Stimulated activated CD4-positive, alpha-beta T cell treated with anti-CD3 and anti-CD28 coated beads, Interleukin-4, amount 100 ng/mL, for 1 hour (primary cell): ENCODE measurements around the gene OPN4.

ENCODE experiments used
- DNase-seq: peaks from one replicate; pipeline ENCODE4 v3.0.0-alpha.2; 2020

OPN4 gene

DNA sequence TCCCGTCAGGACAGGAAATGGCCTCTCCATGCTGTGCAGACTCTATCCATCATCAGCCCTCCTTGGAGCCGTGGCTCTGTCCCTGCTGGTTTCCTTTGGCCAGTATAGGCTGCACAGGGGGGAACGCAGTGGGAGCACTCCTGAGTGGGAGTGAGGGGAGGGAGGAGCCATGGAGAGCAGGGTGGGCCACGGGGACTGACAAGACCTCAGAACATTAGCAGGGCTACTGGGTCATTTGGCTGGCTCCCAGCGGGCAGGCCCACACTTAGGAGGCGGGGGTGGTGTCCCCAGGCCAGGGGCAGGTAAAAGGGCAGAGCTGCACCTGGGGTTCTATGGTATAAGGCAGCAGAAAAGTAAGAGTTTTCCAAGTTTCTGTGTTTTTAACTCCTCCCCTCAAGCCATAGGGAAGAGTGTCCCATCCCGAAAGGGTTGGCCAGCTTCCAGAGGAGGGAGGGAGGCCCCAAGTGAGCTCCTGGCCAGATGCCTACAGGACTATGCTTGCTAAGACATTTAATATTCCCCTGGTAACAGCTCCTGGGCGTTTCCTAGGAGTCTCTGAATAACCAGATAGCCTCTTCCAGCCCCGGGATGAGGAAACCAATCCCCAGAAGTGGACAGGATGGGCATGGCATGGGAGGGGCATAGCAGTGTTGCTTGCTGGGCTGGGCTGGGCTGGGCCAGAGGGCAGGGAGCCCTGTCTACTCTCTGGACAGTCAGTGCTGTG lies 5.5 kb upstream of the OPN4 start:
- no peak for DNase-seq

DNA sequence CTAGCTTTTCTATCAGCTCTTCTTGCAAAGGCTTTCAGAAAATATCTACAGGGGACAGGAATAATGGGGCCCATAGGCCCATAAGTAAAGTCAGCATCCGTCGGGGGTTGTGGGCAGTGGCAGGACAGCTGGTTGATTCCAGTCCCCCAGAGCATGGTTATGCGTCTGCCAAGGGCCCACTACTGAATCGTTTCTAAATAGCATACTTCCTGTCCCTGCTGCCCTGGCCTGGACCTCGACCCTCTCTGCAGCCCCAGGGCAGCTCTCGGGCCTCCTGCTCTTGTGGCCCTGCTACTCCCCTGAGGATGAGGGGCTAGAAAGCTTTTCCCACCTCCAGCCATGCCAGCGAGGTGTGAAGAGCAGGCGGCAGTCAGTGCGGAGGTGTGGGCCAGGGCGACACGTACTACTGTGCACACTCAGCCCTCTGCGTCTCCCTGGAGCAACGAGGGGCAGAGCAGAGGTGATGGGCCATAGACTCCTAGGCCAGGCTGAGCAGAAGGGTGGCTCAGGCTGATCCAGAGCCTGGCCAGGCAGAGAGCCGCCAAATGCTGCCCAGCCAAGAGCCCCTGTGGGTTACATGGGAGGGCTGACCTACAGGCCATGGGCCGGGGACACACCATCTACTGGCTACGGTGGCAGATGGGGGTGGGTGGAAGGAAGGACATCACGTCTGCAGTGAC lies 4.7 kb upstream of the OPN4 start:
- DNase-seq = no peak

GRCh38 chr10:86650151-86650550 lies 4.2 kb upstream of the OPN4 start:
- no peak for DNase-seq

DNA sequence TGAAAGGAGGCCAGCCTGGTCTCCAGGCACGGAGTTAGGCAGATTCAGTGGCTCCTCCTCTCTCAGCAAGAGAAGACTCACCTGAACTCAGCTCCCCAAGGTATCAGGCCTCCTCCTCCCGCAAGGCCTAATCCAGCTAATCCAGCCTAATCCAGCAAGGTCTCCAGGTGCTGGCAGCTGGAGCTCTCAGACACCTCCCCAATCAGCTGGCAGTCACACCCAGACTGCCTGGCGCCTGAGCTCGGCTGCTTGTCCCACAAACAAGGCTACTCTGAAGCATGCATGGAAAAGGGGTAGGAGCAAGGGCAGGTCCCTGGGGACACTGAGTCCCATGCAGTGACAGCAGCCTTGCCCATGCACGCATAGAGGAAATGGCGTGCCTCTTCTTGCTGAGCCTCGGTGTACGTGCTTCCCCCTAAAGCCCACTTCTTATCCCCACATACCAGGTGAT lies 3.3 kb upstream of the OPN4 start:
- no peak for DNase-seq

- DNase-seq = no peak
Observed at GRCh38 chr10:86651631-86652331, 2.6 kb upstream of the OPN4 start.

GRCh38 chr10:86652361-86653202 lies 1.8 kb upstream of the OPN4 start:
- DNase-seq = no peak

- no peak for DNase-seq
Observed at GRCh38 chr10:86653379-86653778, 968 bp upstream of the OPN4 start.

GRCh38 chr10:86653987-86654386 lies 360 bp upstream of the OPN4 start:
- no peak for DNase-seq

DNA sequence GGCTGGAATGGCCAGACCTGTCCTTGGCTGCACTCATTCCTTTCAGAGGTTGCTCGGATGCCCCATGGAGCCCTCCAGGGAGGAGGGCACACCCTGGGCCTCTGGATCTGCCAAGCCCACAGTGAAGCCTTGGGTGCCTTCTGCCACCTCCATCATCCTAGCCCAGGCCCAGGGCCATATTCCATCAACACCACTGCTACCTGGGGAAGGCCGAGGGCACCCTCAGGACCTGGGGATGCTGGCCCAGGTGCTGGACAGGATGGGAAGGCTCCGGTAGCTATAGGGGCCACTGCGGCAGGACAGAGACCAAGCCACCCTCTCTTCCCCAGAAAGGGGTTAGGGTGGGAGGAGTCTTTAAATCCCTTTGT lies 810 bp downstream of the OPN4 start:
- DNase-seq = no peak

- no peak for DNase-seq
Observed at GRCh38 chr10:86655596-86655995, 1.2 kb downstream of the OPN4 start.

DNA sequence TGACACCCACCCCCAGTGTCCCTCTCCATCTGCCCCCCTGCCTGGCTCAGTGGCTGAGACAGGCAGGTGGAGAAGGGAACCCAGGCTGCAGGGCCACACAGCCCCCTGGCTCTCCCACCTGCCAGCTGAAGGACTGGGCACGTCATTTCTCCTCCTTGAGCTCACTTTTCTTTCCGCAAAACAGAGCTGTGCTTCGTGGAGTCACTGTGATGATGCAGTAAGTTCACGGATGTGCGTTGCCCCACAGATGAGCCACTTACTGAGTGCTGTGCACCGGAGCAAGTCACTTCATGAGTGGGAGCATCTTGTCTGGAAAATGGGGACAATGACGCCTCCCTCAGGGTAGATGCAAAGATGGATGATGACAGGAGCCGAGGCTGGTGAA lies 2.7 kb downstream of the OPN4 start:
- DNase-seq = no peak

GRCh38 chr10:86657396-86658011 lies 3.2 kb downstream of the OPN4 start:
- no peak for DNase-seq

DNA sequence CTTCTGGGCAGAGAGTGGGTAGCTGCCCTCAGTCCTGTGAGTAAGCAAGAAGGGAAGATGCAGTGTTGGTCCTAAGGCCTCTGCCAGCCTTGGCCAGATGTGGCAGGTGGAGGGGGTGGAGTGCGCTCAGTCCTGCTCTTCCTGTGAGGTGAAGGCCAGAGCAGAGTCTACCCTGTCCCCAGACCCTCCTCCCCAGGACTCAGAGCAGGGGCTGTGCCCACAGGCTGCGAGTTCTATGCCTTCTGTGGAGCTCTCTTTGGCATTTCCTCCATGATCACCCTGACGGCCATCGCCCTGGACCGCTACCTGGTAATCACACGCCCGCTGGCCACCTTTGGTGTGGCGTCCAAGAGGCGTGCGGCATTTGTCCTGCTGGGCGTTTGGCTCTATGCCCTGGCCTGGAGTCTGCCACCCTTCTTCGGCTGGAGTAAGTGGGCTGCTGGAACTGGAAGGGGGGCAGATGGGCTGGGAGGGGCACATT lies 4.0 kb downstream of the OPN4 start:
- DNase-seq = no peak

DNA sequence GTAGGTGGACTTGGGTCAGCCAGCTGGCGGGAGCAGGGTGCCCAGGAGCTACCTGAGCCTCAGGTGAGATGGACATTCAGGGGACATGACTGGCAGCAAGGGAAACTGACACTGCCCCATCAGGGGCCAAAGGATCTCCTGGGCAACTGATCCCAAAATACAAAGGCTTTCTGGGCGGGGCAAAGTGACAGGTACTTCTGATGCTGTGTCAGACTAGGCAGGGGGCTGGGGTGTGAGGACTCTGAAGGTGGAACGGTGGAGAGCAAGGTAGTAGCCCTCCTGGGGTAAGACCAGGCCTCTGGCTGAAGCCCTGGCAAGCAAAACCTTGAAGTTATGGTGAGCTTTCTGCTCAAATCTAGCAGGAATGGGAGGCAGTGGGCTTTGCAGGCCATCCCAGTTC lies 4.4 kb downstream of the OPN4 start:
- DNase-seq = no peak

GRCh38 chr10:86659161-86659691 lies 4.9 kb downstream of the OPN4 start:
- DNase-seq = no peak

GRCh38 chr10:86659721-86660453 lies 5.5 kb downstream of the OPN4 start:
- DNase-seq = no peak

DNA sequence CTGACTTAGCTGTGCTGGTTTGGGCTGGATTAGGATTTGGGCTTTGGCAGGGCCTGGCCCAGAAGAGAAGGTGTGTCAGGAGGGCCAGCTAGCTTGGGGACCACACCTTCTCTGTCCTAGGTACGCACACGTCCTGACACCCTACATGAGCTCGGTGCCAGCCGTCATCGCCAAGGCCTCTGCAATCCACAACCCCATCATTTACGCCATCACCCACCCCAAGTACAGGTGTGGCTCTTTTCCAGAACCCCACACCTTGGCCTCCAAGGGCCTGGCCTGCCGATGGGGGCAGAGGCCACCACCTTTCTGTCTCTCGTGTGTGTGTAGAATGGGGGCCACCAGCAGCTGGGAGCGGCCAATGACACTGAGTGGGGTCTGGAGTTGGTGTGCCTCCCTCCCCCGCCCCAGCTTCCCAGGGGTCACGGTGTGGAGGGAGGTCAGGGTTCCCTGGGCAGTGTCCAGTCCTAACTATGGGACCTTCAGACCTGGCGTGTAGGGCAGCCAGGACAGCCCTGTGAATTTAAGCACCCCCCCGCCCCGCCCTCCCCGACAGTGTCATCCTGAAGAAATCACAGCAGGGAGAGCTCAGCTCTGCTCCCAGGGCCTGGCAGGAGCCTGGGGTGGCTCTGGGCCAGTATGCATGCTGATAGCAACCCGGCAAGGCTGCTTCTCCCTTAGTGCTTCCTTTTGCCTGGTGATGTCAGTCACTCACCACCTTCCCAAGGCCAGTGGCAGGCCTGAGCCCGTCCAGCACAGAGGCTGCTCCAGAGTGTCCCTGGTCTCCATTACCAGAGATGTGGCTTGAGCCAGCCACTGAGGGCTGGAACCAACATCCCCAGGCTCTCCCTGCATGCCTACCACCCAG lies 7.0 kb downstream of the OPN4 start:
- DNase-seq = no peak

GRCh38 chr10:86662186-86663045 lies 8.1 kb downstream of the OPN4 start:
- DNase-seq = no peak

- DNase-seq = no peak
Observed at GRCh38 chr10:86663046-86663345, 8.6 kb downstream of the OPN4 start.
